Activated CD4-positive, alpha-beta memory T cell treated with anti-CD3 and anti-CD28 coated beads for 36 hours (primary cell): ENCODE results near the gene GRK2. TPM values are rescaled to one million over a fixed set of nuclear protein-coding genes. Genes with fewer than 3 reads are reported as not detected.
"Not testable (repeated sequence)": the region's sequence is repeated elsewhere in the genome, so short reads cannot be mapped to it uniquely, and the experiment has no call there.

Experiments used
- CTCF ChIA-PET: fragments of 350-600 bp; sonication (Branson Sonifier 250); formaldehyde crosslinking; loops from one replicate; lab custom pipeline; 2021; ENCODE audit warnings: antibody characterized with exemption, inconsistent platforms; lab: Charles Lee
- POLR2A ChIA-PET: fragments of 350-600 bp; sonication (Branson Sonifier 250); formaldehyde crosslinking; loops from one replicate; lab custom pipeline; 2021; ENCODE audit warnings: antibody characterized with exemption; lab: Charles Lee
- DNase-seq: peaks from one replicate; pipeline ENCODE4 v3.0.0-alpha.2; 2020
- H3K27ac Mint-ChIP-seq: one replicate; pipeline ENCODE4 v1.8.0; 2021; ENCODE audit warnings: mixed read lengths
- H3K27me3 Mint-ChIP-seq: one replicate; pipeline ENCODE4 v1.8.0; 2021; ENCODE audit warnings: mixed read lengths
- H3K36me3 Mint-ChIP-seq: one replicate; pipeline ENCODE4 v1.8.0; 2021; ENCODE audit warnings: mixed read lengths
- H3K4me1 Mint-ChIP-seq: one replicate; pipeline ENCODE4 v1.8.0; 2021; ENCODE audit warnings: low read depth, mixed read lengths
- H3K4me3 Mint-ChIP-seq: one replicate; pipeline ENCODE4 v1.8.0; 2021; ENCODE audit warnings: mild to moderate bottlenecking, mixed read lengths
- H3K9me3 Mint-ChIP-seq: one replicate; pipeline ENCODE4 v1.8.0; 2021; ENCODE audit warnings: mixed read lengths
- intact Hi-C: fragments of 100-400 bp; cut with micrococcal nuclease; formaldehyde crosslinking; loops from one replicate; pipeline ENCODE4 v1.15.1; 2023
- total RNA-seq, 2 experiments: library from RNA; stranded (reverse); gene quantifications; one replicate each; pipeline ENCODE4 v1.2.3, GENCODE V29; 2021

GRK2 gene
- total RNA-seq, 2 experiments from 2014 or later: 273 to 279 TPM

DNA sequence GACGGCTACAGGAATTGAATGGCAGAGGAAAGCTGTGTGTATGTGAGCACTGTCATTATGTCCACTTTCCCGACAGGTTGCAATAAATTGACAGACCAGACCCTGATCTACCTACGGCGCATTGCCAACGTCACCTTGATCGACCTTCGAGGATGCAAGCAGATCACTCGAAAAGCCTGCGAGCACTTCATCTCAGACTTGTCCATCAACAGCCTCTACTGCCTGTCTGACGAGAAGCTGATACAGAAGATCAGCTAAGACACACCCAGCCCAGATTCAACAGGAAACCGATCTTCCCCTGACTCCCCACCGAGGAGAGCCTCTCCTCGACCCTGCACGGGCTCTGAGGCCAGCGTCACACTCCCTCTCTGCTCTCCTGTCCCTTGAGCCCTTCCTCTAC lies 11.5 kb upstream of the GRK2 start:
- DNase-seq: no peak
- intact Hi-C loops: no loop called here
- Mint-ChIP-seq H3K4me1 (peaks cover 27% of the 10 kb centered on the region), H3K36me3 (peaks cover 60% of the 10 kb centered on the region), H3K4me3 (no peak overlapping the region), H3K27ac (peak overlapping the region; percentile 58), H3K9me3 (no peaks in the 10 kb centered on the region), H3K27me3 (no peaks in the 10 kb centered on the region)
- CTCF ChIA-PET: interaction anchor here (1.2 to 5.4 kb wide), 5 partner anchors 8 to 128 kb away, joined by 3 to 36 read pairs (median 4); no protein-coding TSS in a partner anchor
- POLR2A ChIA-PET: interaction anchor here (0.5 kb wide), 1 partner anchor 685 kb away, joined by 4 read pairs; no protein-coding TSS in a partner anchor

- Mint-ChIP-seq H3K27ac (no peak overlapping the region), H3K9me3 (no peaks in the 10 kb centered on the region), H3K4me1 (peaks cover 25% of the 10 kb centered on the region), H3K4me3 (no peak overlapping the region), H3K36me3 (peaks cover 54% of the 10 kb centered on the region), H3K27me3 (no peaks in the 10 kb centered on the region)
- ChIA-PET POLR2A (no interaction called here), CTCF (interaction anchor here (3.1 kb wide), 1 partner anchor 62 kb away, joined by 16 read pairs; no protein-coding TSS in a partner anchor)
- no peak for DNase-seq
- intact Hi-C loops: no loop called here
Measured at GRCh38 chr11:67255353-67255752, 10.9 kb upstream of the GRK2 start.

GRCh38 chr11:67255864-67256263 lies 10.4 kb upstream of the GRK2 start:
- Mint-ChIP-seq H3K27me3 (no peaks in the 10 kb centered on the region), H3K36me3 (peaks cover 50% of the 10 kb centered on the region), H3K27ac (no peak overlapping the region), H3K4me1 (peaks cover 20% of the 10 kb centered on the region), H3K4me3 (no peak overlapping the region), H3K9me3 (no peaks in the 10 kb centered on the region)
- intact Hi-C loops: no loop called here
- DNase-seq: no peak
- POLR2A ChIA-PET: no interaction called here
- CTCF ChIA-PET: no interaction called here

DNA sequence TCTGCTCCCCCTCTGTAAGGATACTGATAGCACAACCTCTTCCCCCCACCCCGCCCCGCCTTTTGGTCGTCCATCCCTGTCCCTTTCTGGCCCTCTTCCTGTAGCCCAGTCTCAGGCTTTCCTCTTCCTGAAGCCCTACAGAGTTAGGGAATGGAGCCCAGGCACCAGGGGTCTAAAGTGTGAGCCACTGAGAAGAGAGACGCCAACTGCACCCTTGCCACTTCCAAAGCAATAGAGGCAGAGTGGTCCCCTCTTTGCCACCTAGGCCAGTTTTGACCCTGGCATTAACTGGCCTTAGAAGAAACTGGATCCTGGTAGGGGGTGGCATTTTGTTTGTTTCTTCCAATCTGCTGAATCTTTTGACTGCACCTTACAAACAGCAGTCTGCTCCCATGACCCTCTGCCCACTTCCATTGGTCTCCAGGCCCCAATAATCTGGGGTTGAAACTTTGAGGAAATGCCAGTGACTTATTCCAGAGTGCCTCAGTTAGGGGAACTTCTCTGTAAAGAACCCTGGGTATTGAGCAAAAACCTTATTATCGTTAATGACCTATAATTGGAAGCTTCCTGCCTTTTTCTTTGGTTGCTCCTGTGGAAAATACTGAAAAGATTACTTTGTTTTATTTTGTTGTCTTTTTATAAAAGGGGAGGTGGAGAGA lies 9.7 kb upstream of the GRK2 start:
- Mint-ChIP-seq H3K27me3 (no peaks in the 10 kb centered on the region), H3K4me1 (peaks cover 21% of the 10 kb centered on the region), H3K36me3 (peaks cover 43% of the 10 kb centered on the region), H3K4me3 (no peak overlapping the region), H3K27ac (no peak overlapping the region), H3K9me3 (no peaks in the 10 kb centered on the region)
- intact Hi-C loops: no loop called here
- peak; percentile 7 for DNase-seq
- POLR2A ChIA-PET: no interaction called here
- CTCF ChIA-PET: no interaction called here

DNA sequence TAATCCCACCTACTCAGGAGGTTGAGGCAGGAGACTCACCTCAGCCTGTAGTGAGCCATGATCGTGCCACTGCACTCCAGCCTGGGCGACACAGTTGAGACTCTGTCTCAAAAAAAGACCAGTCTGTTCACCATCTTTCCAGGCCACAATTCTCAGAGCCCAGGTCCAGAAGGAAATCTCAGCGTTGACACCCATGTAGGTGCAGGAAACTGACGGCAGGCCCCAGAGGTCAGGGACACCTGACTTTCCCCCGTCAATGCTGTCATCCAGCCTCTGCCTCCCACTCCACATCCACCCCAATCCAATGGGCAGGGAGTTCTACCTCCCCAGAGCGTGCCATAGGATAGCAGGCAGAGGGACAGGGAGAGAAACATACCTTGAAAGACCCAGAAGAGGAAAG lies 5.9 kb upstream of the GRK2 start:
- intact Hi-C loops: loop anchor here (5.0 kb wide), 1 partner anchor 122 kb away; no protein-coding TSS in a partner anchor
- Mint-ChIP-seq H3K36me3 (peaks cover 13% of the 10 kb centered on the region), H3K27me3 (no peaks in the 10 kb centered on the region), H3K27ac (no peak overlapping the region), H3K4me3 (no peak overlapping the region), H3K9me3 (no peaks in the 10 kb centered on the region), H3K4me1 (peaks cover 39% of the 10 kb centered on the region)
- CTCF ChIA-PET: no interaction called here
- POLR2A ChIA-PET: no interaction called here
- DNase-seq: no peak

GRCh38 chr11:67260885-67261639 lies 5.2 kb upstream of the GRK2 start:
- H3K27ac Mint-ChIP-seq, H3K36me3 Mint-ChIP-seq, H3K27me3 Mint-ChIP-seq, H3K9me3 Mint-ChIP-seq: not testable (repeated sequence)
- intact Hi-C loops: loop anchor here (5.0 kb wide), 1 partner anchor 121 kb away; no protein-coding TSS in a partner anchor
- peak; percentile 70 for DNase-seq
- ChIA-PET POLR2A (interaction anchor here (2.4 to 3.2 kb wide), 3 partner anchors 7 to 56 kb away, joined by 6 to 22 read pairs (median 10); no protein-coding TSS in a partner anchor), CTCF (interaction anchor here (1.0 to 4.9 kb wide), 13 partner anchors 9 to 208 kb away, joined by 3 to 150 read pairs (median 15); partner anchors contain the start of genes ANKRD13D, POLD4, PPP1CA and SSH3)
- H3K4me3 Mint-ChIP-seq: peak overlapping the region; percentile 60
- H3K4me1 Mint-ChIP-seq: peaks cover 45% of the 10 kb centered on the region

GRCh38 chr11:67261640-67261945 lies 4.7 kb upstream of the GRK2 start:
- no peaks in the 10 kb centered on the region for H3K27me3 Mint-ChIP-seq
- no peak overlapping the region for H3K27ac Mint-ChIP-seq
- ChIA-PET CTCF (interaction anchor here (0.7 to 4.9 kb wide), 19 partner anchors 9 to 208 kb away, joined by 3 to 150 read pairs (median 8); partner anchors contain the start of genes ANKRD13D, POLD4, PPP1CA and SSH3), POLR2A (interaction anchor here (0.6 to 3.2 kb wide), 6 partner anchors 8 to 82 kb away, joined by 3 to 22 read pairs (median 6); no protein-coding TSS in a partner anchor)
- intact Hi-C loops: loop anchor here (5.0 kb wide), 1 partner anchor 121 kb away; no protein-coding TSS in a partner anchor
- no peaks in the 10 kb centered on the region for H3K9me3 Mint-ChIP-seq
- DNase-seq: no peak
- H3K4me1 Mint-ChIP-seq: peaks cover 46% of the 10 kb centered on the region
- H3K4me3 Mint-ChIP-seq: no peak overlapping the region
- H3K36me3 Mint-ChIP-seq: peaks cover 8% of the 10 kb centered on the region

GRCh38 chr11:67261946-67262681 lies 4.2 kb upstream of the GRK2 start:
- no peaks in the 10 kb centered on the region for H3K27me3 Mint-ChIP-seq
- intact Hi-C loops: loop anchor here (1.0 to 5.0 kb wide), 2 partner anchors 55 to 120 kb away; no protein-coding TSS in a partner anchor
- H3K27ac Mint-ChIP-seq: peak overlapping the region; percentile 59
- H3K4me3 Mint-ChIP-seq: peak overlapping the region; percentile 25
- ChIA-PET CTCF (interaction anchor here (0.6 to 4.9 kb wide), 29 partner anchors 10 to 209 kb away, joined by 3 to 150 read pairs (median 5); partner anchors contain the start of genes ANKRD13D, POLD4, PPP1CA and SSH3), POLR2A (interaction anchor here (0.6 to 3.2 kb wide), 6 partner anchors 8 to 81 kb away, joined by 3 to 22 read pairs (median 6); no protein-coding TSS in a partner anchor)
- no peak for DNase-seq
- H3K36me3 Mint-ChIP-seq: peaks cover 4% of the 10 kb centered on the region
- no peaks in the 10 kb centered on the region for H3K9me3 Mint-ChIP-seq
- peaks cover 46% of the 10 kb centered on the region for H3K4me1 Mint-ChIP-seq

- CTCF ChIA-PET: interaction anchor here (0.6 to 4.9 kb wide), 28 partner anchors 9 to 181 kb away, joined by 3 to 150 read pairs (median 5); partner anchors contain the start of genes ANKRD13D, POLD4, PPP1CA and SSH3
- intact Hi-C loops: loop anchor here (1.0 to 5.0 kb wide), 2 partner anchors 54 to 119 kb away; no protein-coding TSS in a partner anchor
- H3K27ac Mint-ChIP-seq: peak overlapping the region; percentile 59
- H3K4me1 Mint-ChIP-seq: peaks cover 47% of the 10 kb centered on the region
- H3K36me3 Mint-ChIP-seq: peaks cover 11% of the 10 kb centered on the region
- POLR2A ChIA-PET: interaction anchor here (1.9 to 3.2 kb wide), 4 partner anchors 9 to 54 kb away, joined by 5 to 22 read pairs (median 8); no protein-coding TSS in a partner anchor
- no peaks in the 10 kb centered on the region for H3K9me3 Mint-ChIP-seq
- H3K4me3 Mint-ChIP-seq: peak overlapping the region; percentile 25
- peak; percentile 88 for DNase-seq
- no peaks in the 10 kb centered on the region for H3K27me3 Mint-ChIP-seq
Measured at GRCh38 chr11:67262731-67263675, 3.3 kb upstream of the GRK2 start.

GRCh38 chr11:67264260-67264659 lies 2.0 kb upstream of the GRK2 start:
- peaks cover 56% of the 10 kb centered on the region for H3K4me1 Mint-ChIP-seq
- intact Hi-C loops: loop anchor here (1.0 to 5.0 kb wide), 2 partner anchors 29 to 118 kb away; no protein-coding TSS in a partner anchor

More at GRCh38 chr11:67264260-67264659, 2.0 kb upstream of the GRK2 start:
- no peaks in the 10 kb centered on the region for H3K27me3 Mint-ChIP-seq
- CTCF ChIA-PET: interaction anchor here (1.1 to 4.9 kb wide), 8 partner anchors 12 to 119 kb away, joined by 3 to 150 read pairs (median 6); partner anchors contain the start of genes ANKRD13D and POLD4
- H3K36me3 Mint-ChIP-seq: peaks cover 22% of the 10 kb centered on the region
- POLR2A ChIA-PET: interaction anchor here (0.7 to 3.2 kb wide), 5 partner anchors 13 to 53 kb away, joined by 3 to 22 read pairs (median 5); no protein-coding TSS in a partner anchor
- peak overlapping the region; percentile 86 for H3K27ac Mint-ChIP-seq
- H3K4me3 Mint-ChIP-seq: no peak overlapping the region
- DNase-seq: no peak
- H3K9me3 Mint-ChIP-seq: no peaks in the 10 kb centered on the region
